Measurements from ENCODE around the gene SORCS2. TPM values are rescaled to one million over a fixed set of nuclear protein-coding genes. Genes with fewer than 3 reads are reported as not detected.

SORCS2 gene
- total and polyA plus RNA-seq, 2 of the 4 experiments (the other 2 are of a cell fraction), result 0.36 to 0.62 TPM

- no peak overlapping the region for H4K91ac ChIP-seq (ENCODE audit: insufficient read depth, low read depth, low read length)
- no peak overlapping the region for H3K18ac ChIP-seq (ENCODE audit: low read depth, low read length)
- BruUV-seq (replicated peaks), result no TSS peak
- POLR2A ChIA-PET (ENCODE audit: unreplicated experiment), result no interaction called here
- no peak overlapping the region for H3K9ac ChIP-seq (ENCODE audit: low read depth, low read length)
- no peak overlapping the region for H2BK5ac ChIP-seq (ENCODE audit: low read depth, low read length, poor library complexity, severe bottlenecking)
- H3K23ac ChIP-seq (ENCODE audit: low read depth, low read length), result no peak overlapping the region
- H3K56ac ChIP-seq (ENCODE audit: extremely low read depth, insufficient read depth, low read length), result no peak overlapping the region
- no peaks in the 10 kb centered on the region for H3K79me1 ChIP-seq (ENCODE audit: low read depth in 1 of 2, low read length in 2 of 2)
- no peak overlapping the region for H2BK20ac ChIP-seq (ENCODE audit: low read depth, low read length)
- no peak overlapping the region for H2BK120ac ChIP-seq (ENCODE audit: low read depth, low read length)
- in situ Hi-C loops (cut with MboI; ENCODE audit: low sequenced_read_pairs), result no loop called here
- DNase-seq, result no peak
- intact Hi-C loops (cut with micrococcal nuclease), result no loop called here
- H3K4me2 ChIP-seq (ENCODE audit: low read depth, low read length), result no peak overlapping the region
- no peaks in the 10 kb centered on the region for H4K20me1 ChIP-seq (ENCODE audit: insufficient read depth, low read length)
- H3K14ac ChIP-seq (replicated peaks; ENCODE audit: low read depth, low read length), result no peak overlapping the region
- H2AK9ac ChIP-seq (replicated peaks; ENCODE audit: low read depth, low read length, poor library complexity), result no peak overlapping the region
- H2AFZ ChIP-seq (replicated peaks; ENCODE audit: low read length, poor library complexity), result no peak overlapping the region
- TF ChIP-seq CHD1 (IDR thresholded peaks at IDR 0.05; ENCODE audit: low read depth, low read length) (no peak), RFX5 (IDR thresholded peaks at IDR 0.05; ENCODE audit: low read depth, low read length) (no peak), USF2 (IDR thresholded peaks at IDR 0.05; ENCODE audit: low read depth, low read length) (no peak), MAFK (IDR thresholded peaks at IDR 0.05; ENCODE audit: low read depth, low read length) (no peak), ELK1 (IDR thresholded peaks at IDR 0.05; ENCODE audit: borderline replicate concordance, low read depth, low read length) (no peak), MAZ (IDR thresholded peaks at IDR 0.05; ENCODE audit: borderline replicate concordance, low read depth, low read length) (no peak), CTCF (conservative IDR thresholded peaks at IDR 0.05; ENCODE audit: low read depth, low read length) (no peak), RAD21 (IDR thresholded peaks at IDR 0.05; ENCODE audit: low read length) (no peak), SMC3 (IDR thresholded peaks at IDR 0.05; ENCODE audit: low read depth, low read length) (no peak), POLR2A (IDR thresholded peaks at IDR 0.05; ENCODE audit: low read depth, low read length) (no peak), FOS (IDR thresholded peaks at IDR 0.05; ENCODE audit: low read depth, low read length) (no peak), BHLHE40 (IDR thresholded peaks at IDR 0.05; ENCODE audit: low read depth, low read length) (no peak), CEBPB (IDR thresholded peaks at IDR 0.05; ENCODE audit: low read depth, low read length) (no peak), RCOR1 (IDR thresholded peaks at IDR 0.05; ENCODE audit: insufficient replicate concordance, low read length) (no peak), MXI1 (IDR thresholded peaks at IDR 0.05; ENCODE audit: borderline replicate concordance, low read depth, low read length) (no peak)
- CTCF ChIA-PET, result no interaction called here
- no peak overlapping the region for H3K4ac ChIP-seq (ENCODE audit: low read depth, low read length)
- peaks cover 13% of the 10 kb centered on the region for H3K27me3 ChIP-seq (ENCODE audit: control insufficient read depth, insufficient read depth, low read length)
- ATAC-seq (ENCODE audit: low read depth), result no peak
- dilution Hi-C loops (cut with HindIII; ENCODE audit: low sequenced_read_pairs, unreplicated experiment), result no loop called here
- no peaks in the 10 kb centered on the region for H3K36me3 ChIP-seq (ENCODE audit: control insufficient read depth, insufficient read depth, low read length)
- no peak overlapping the region for H4K8ac ChIP-seq (ENCODE audit: low read depth in 2 of 2, low read length in 2 of 2)
- no peaks in the 10 kb centered on the region for H3K9me3 ChIP-seq (ENCODE audit: control insufficient read depth, insufficient read depth, low read length)
- no peak overlapping the region for H2AK5ac ChIP-seq (ENCODE audit: low read depth, low read length)
- WGBS, 2 experiments (ENCODE audit: extremely low coverage in 2 of 2, insufficient read length in 1 of 2), result no CpG with 5 or more reads among the region's 3 CpGs
- H3K27ac ChIP-seq (ENCODE audit: insufficient read depth, low read length), result no peak overlapping the region
- no peaks in the 10 kb centered on the region for H3K9me1 ChIP-seq (ENCODE audit: insufficient read depth, low read length)
- no peak overlapping the region for H2BK15ac ChIP-seq (ENCODE audit: low read depth, low read length)
- no peak overlapping the region for H3K4me3 ChIP-seq (ENCODE audit: insufficient read depth, low read depth, low read length)
- no peaks in the 10 kb centered on the region for H3K4me1 ChIP-seq (ENCODE audit: control insufficient read depth, insufficient read depth, low read length)
- no peak overlapping the region for H4K5ac ChIP-seq (ENCODE audit: low read depth, low read length)
These were observed 210.7 kb downstream of the SORCS2 start for GRCh38 chr4:7403001-7403400.
